ENCODE data around the gene MRPL43.
A peak's percentile ranks its signal among the peaks of the same experiment; 100 is the strongest.
"Not testable (repeated sequence)": the region's sequence is repeated elsewhere in the genome, so short reads cannot be mapped to it uniquely, and the experiment has no call there.

Gene MRPL43

GRCh38 chr10:100982916-100983830, 4.1 kb downstream of the MRPL43 start:
- DNase-seq (ENCODE audit: low read depth), result no peak

GRCh38 chr10:100981178-100981772, 6.0 kb downstream of the MRPL43 start:
- DNase-seq (ENCODE audit: low read depth), result no peak

GRCh38 chr10:100980711-100981110, 6.6 kb downstream of the MRPL43 start:
- no peak for DNase-seq (ENCODE audit: low read depth)

- no peak for DNase-seq (ENCODE audit: low read depth)
Measured at GRCh38 chr10:100980311-100980710, 7.0 kb downstream of the MRPL43 start.

- DNase-seq (ENCODE audit: low read depth), result no peak
Measured at GRCh38 chr10:100979791-100980272, 7.5 kb downstream of the MRPL43 start.

GRCh38 chr10:100978901-100979195, 8.4 kb downstream of the MRPL43 start:
- no peak for DNase-seq (ENCODE audit: low read depth)

- no peak for DNase-seq (ENCODE audit: low read depth)
Measured at GRCh38 chr10:100978121-100978900, 9.0 kb downstream of the MRPL43 start.

- no peak for DNase-seq (ENCODE audit: low read depth)
Measured at GRCh38 chr10:100977436-100977835, 9.9 kb downstream of the MRPL43 start.

- no peak for DNase-seq (ENCODE audit: low read depth)
Measured at GRCh38 chr10:100976906-100977305, 10.4 kb downstream of the MRPL43 start.

GRCh38 chr10:100975397-100975796, 11.9 kb downstream of the MRPL43 start:
- DNase-seq (ENCODE audit: low read depth), result not testable (repeated sequence)

GRCh38 chr10:100972904-100973535, 14.3 kb downstream of the MRPL43 start:
- no peak for DNase-seq (ENCODE audit: low read depth)

GRCh38 chr10:100972115-100972903, 15.0 kb downstream of the MRPL43 start:
- DNase-seq (ENCODE audit: low read depth), result no peak

- DNase-seq (ENCODE audit: low read depth), result no peak
Measured at GRCh38 chr10:100970914-100971811, 16.1 kb downstream of the MRPL43 start.

GRCh38 chr10:100970076-100970913, 17.0 kb downstream of the MRPL43 start:
- DNase-seq (ENCODE audit: low read depth), result no peak

GRCh38 chr10:100969187-100970075, 17.9 kb downstream of the MRPL43 start, which contains the start of gene SEMA4G:
Gene SEMA4G (plus strand): TSS chr10:100969504. CDS start chr10:100972913, 3,409 bp downstream.
- DNase-seq (ENCODE audit: low read depth), result peak; percentile 40

- no peak for DNase-seq (ENCODE audit: low read depth)
Measured at GRCh38 chr10:100968863-100969186, 18.5 kb downstream of the MRPL43 start.

GRCh38 chr10:100968062-100968736, 19.1 kb downstream of the MRPL43 start:
- no peak for DNase-seq (ENCODE audit: low read depth)

- DNase-seq (ENCODE audit: low read depth), result no peak
Measured at GRCh38 chr10:100967332-100967731, 20.0 kb downstream of the MRPL43 start.
